Keratinocyte (primary cell): Measurements from ENCODE around the gene SLC38A2. TPM values are rescaled to one million over a fixed set of nuclear protein-coding genes. Genes with fewer than 3 reads are reported as not detected.

Experiments used
- DNase-seq: peaks from one replicate; pipeline ENCODE4 v3.0.0-alpha.2; 2011; ENCODE audit warnings: low read depth, missing footprints, low spot score
- FAIRE-seq: peaks from 2 replicates; lab custom pipeline; 2011; peaks lifted over from hg19 to GRCh38; lab: Jason Lieb, UNC
- H2AFZ ChIP-seq: 2 replicates; pipeline ENCODE4 v1.6.0; 2012; ENCODE audit warnings: low read length, control low read depth, inconsistent platforms; ENCODE audit not compliant: control insufficient read depth
- H3K27ac ChIP-seq: 2 replicates; pipeline ENCODE4 v1.5.1; 2011; ENCODE audit warnings: low read length; ENCODE audit not compliant: control insufficient read depth, insufficient read depth
- H3K27me3 ChIP-seq: 3 replicates; pipeline ENCODE4 v1.6.0; 2011; ENCODE audit warnings: low read length; ENCODE audit not compliant: control insufficient read depth, insufficient read depth; ENCODE audit errors: extremely low read depth
- H3K36me3 ChIP-seq, 2 experiments: 2 replicates in 1 of 2; 3 replicates in 1 of 2; pipeline ENCODE4 v1.5.1; 2011; ENCODE audit warnings: low read length in 2 of 2, mild to moderate bottlenecking in 1 of 2; ENCODE audit not compliant: control insufficient read depth in 2 of 2, insufficient read depth in 2 of 2; ENCODE audit errors: extremely low read depth in 1 of 2
- H3K4me1 ChIP-seq: 3 replicates; pipeline ENCODE4 v1.5.1; 2011; ENCODE audit warnings: low read length; ENCODE audit not compliant: control insufficient read depth, insufficient read depth; ENCODE audit errors: extremely low read depth
- H3K4me2 ChIP-seq: 3 replicates; pipeline ENCODE4 v1.6.0; 2011; ENCODE audit warnings: low read depth, low read length; ENCODE audit not compliant: control insufficient read depth, insufficient read depth; ENCODE audit errors: extremely low read depth
- H3K4me3 ChIP-seq, 3 experiments: fragments of 200-600 bp in 1 of 3; sonication (generic) in 1 of 3; 2 replicates in 2 of 3; 3 replicates in 1 of 3; pipeline ENCODE4 v1.5.1; 2011 to 2016; ENCODE audit warnings: low read length in 3 of 3, mild to moderate bottlenecking in 3 of 3, control low read depth in 2 of 3, inconsistent platforms in 1 of 3, low read depth in 1 of 3, mixed read lengths in 1 of 3, mixed run types in 1 of 3, moderate library complexity in 1 of 3; ENCODE audit not compliant: control insufficient read depth in 2 of 3, insufficient read depth in 2 of 3; ENCODE audit errors: extremely low read depth in 1 of 3
- H3K79me2 ChIP-seq: 2 replicates; pipeline ENCODE4 v1.6.0; 2012; ENCODE audit warnings: low read length; ENCODE audit not compliant: control insufficient read depth, insufficient read depth
- H3K9ac ChIP-seq: 3 replicates; pipeline ENCODE4 v1.6.0; 2011; ENCODE audit warnings: low read length; ENCODE audit not compliant: control insufficient read depth, insufficient read depth; ENCODE audit errors: extremely low read depth
- H3K9me1 ChIP-seq: 3 replicates; pipeline ENCODE4 v1.6.0; 2011; ENCODE audit warnings: low read length; ENCODE audit not compliant: control insufficient read depth, insufficient read depth; ENCODE audit errors: extremely low read depth
- H3K9me3 ChIP-seq: 2 replicates; pipeline ENCODE4 v1.5.1; 2012; ENCODE audit warnings: low read depth, low read length; ENCODE audit not compliant: control insufficient read depth
- H4K20me1 ChIP-seq: 3 replicates; pipeline ENCODE4 v1.6.0; 2011; ENCODE audit warnings: low read length; ENCODE audit not compliant: control insufficient read depth, insufficient read depth; ENCODE audit errors: extremely low read depth
- CTCF ChIP-seq, 3 experiments: IDR thresholded peaks in 1 of 3; conservative IDR thresholded peaks in 1 of 3; optimal IDR thresholded peaks in 1 of 3; 2 replicates in 2 of 3; 3 replicates in 1 of 3; pipeline versions ENCODE3 to v1.5.1; 2011; ENCODE audit warnings: low read length in 3 of 3, mild to moderate bottlenecking in 3 of 3, moderate library complexity in 2 of 3, control low read depth in 1 of 3, inconsistent platforms in 1 of 3; ENCODE audit not compliant: insufficient read depth in 2 of 3; ENCODE audit errors: extremely low read depth in 1 of 3
- EZH2 ChIP-seq: IDR thresholded peaks from one replicate; pipeline ENCODE4 v1.6.1; 2012; ENCODE audit warnings: inconsistent platforms, mild to moderate bottlenecking, low read length, moderate library complexity
- dilution Hi-C: fragments of 300-500 bp; cut with MboI; formaldehyde crosslinking; loops from one replicate; pipeline ENCODE4 v1.7.0; 2020; ENCODE audit warnings: low sequenced_read_pairs; ENCODE audit not compliant: extremely low pct_ligation_motif_present
- polyA plus RNA-seq, 5 experiments: library from polyadenylated mRNA; depleted of rRNA in 3 of 5; stranded (reverse) in 3 of 5; stranded (forward) in 1 of 5; unstranded in 1 of 5; fragments of >200 nt; gene quantifications; 1 replicate in 1 of 5; 2 replicates in 3 of 5; 3 replicates in 1 of 5; pipeline versions ENCODE4 v1.2.1 to v1.2.3, GENCODE V29; 2011 to 2012; ENCODE audit warnings: missing spikeins in 2 of 5, low read depth in 1 of 5, low replicate concordance in 1 of 5

Gene SLC38A2
- polyA plus RNA-seq, 1 donor (not counting 4 experiments of a cell fraction or from before 2014, with no cell fraction given) = 577 TPM

DNA sequence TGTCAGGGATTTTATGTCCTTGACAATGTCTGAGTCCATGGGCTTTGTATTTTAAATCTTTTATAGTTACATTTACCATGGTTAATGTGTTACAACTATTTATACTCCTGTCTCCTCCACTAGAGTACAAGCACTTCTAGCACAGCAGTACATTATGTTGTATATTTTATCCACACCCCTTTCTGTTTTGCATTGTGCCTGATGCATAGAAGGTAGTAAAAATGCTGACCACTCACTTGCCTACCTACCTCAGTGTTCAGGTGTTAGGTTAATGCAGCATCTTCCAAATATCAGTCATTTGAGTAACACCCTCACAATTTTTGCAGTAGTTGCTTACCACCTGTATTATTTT, 31.1 kb upstream of the SLC38A2 start:
- Histone ChIP-seq H3K27me3 (no peaks in the 10 kb centered on the region), H2AFZ (no peak overlapping the region), H3K36me3 (no peaks in the 10 kb centered on the region), H3K4me1 (peaks cover 30% of the 10 kb centered on the region), H3K9ac (no peak overlapping the region), H3K4me2 (no peak overlapping the region), H4K20me1 (no peaks in the 10 kb centered on the region), H3K4me3 (no peak overlapping the region), H3K27ac (no peak overlapping the region), H3K9me1 (no peaks in the 10 kb centered on the region), H3K79me2 (no peaks in the 10 kb centered on the region), H3K9me3 (no peaks in the 10 kb centered on the region)
- DNase-seq (no peak), FAIRE-seq (no peak)
- TF ChIP-seq CTCF (optimal IDR thresholded peaks at IDR 0.05 in 1 of 3, IDR thresholded peaks at IDR 0.05 in 1 of 3, conservative IDR thresholded peaks at IDR 0.05 in 1 of 3; ENCODE audit: extremely low read depth in 1 of 3, insufficient read depth in 2 of 3, low read length in 3 of 3) = no peak
- no peak for TF ChIP-seq EZH2
- dilution Hi-C loops = no loop called here

GRCh38 chr12:46402941-46403718, 30.6 kb upstream of the SLC38A2 start:
- Histone ChIP-seq H3K9ac (no peak overlapping the region), H3K4me1 (peaks cover 30% of the 10 kb centered on the region), H4K20me1 (no peaks in the 10 kb centered on the region), H3K27ac (peak overlapping the region; percentile 29), H3K9me1 (no peaks in the 10 kb centered on the region), H3K79me2 (no peaks in the 10 kb centered on the region), H3K4me2 (peak overlapping the region; percentile 11), H3K27me3 (no peaks in the 10 kb centered on the region), H3K36me3 (no peaks in the 10 kb centered on the region), H2AFZ (no peak overlapping the region), H3K4me3 (no peak overlapping the region), H3K9me3 (no peaks in the 10 kb centered on the region)
- DNase-seq = no peak
- peak; percentile 34 for FAIRE-seq
- dilution Hi-C loops = no loop called here
- no peak for TF ChIP-seq EZH2
- TF ChIP-seq CTCF (optimal IDR thresholded peaks at IDR 0.05 in 1 of 3, IDR thresholded peaks at IDR 0.05 in 1 of 3, conservative IDR thresholded peaks at IDR 0.05 in 1 of 3; ENCODE audit: extremely low read depth in 1 of 3, insufficient read depth in 2 of 3, low read length in 3 of 3) = no peak
